Type B pancreatic cell (in vitro differentiated cells): ENCODE results near the gene IL1B. TPM values are rescaled to one million over a fixed set of nuclear protein-coding genes. Genes with fewer than 3 reads are reported as not detected.

ENCODE experiments used
- DNase-seq: peaks from one replicate; pipeline ENCODE4 v3.0.0; 2021; ENCODE audit warnings: mixed read lengths; ENCODE audit not compliant: unreplicated experiment; ENCODE audit errors: extremely low spot score
- H3K27ac Mint-ChIP-seq: 2 replicates; pipeline ENCODE4 v1.8.0; 2021; ENCODE audit warnings: mild to moderate bottlenecking, mixed read lengths
- H3K27me3 Mint-ChIP-seq: 2 replicates; pipeline ENCODE4 v1.8.0; 2021; ENCODE audit warnings: mixed read lengths
- H3K36me3 Mint-ChIP-seq: 2 replicates; pipeline ENCODE4 v1.8.0; 2021; ENCODE audit warnings: mixed read lengths
- H3K4me1 Mint-ChIP-seq: one replicate; pipeline ENCODE4 v1.8.0; 2021; ENCODE audit warnings: mixed read lengths; ENCODE audit not compliant: unreplicated experiment
- H3K4me3 Mint-ChIP-seq: 2 replicates; pipeline ENCODE4 v1.8.0; 2021; ENCODE audit warnings: mild to moderate bottlenecking, mixed read lengths
- H3K9me3 Mint-ChIP-seq: 2 replicates; pipeline ENCODE4 v1.8.0; 2021; ENCODE audit warnings: mixed read lengths
- total RNA-seq: library from RNA; stranded (reverse); gene quantifications from 2 replicates; pipeline ENCODE4 v1.2.1, GENCODE V29; 2021; ENCODE audit warnings: low replicate concordance
- TF ChIP-seq, protein P1 (sequence below): fragments of 200-600 bp; sonication (generic); conservative IDR thresholded peaks from 2 replicates; pipeline ENCODE4 v1.5.0; 2021; ENCODE audit warnings: antibody characterized with exemption, mild to moderate bottlenecking

The IL1B gene
- total RNA-seq, 1 donor from 2014 or later = 0.46 TPM

- DNase-seq = no peak
- Mint-ChIP-seq H3K4me3 (no peak overlapping the region), H3K36me3 (peaks cover 4% of the 10 kb centered on the region), H3K27me3 (peaks cover 20% of the 10 kb centered on the region), H3K9me3 (no peaks in the 10 kb centered on the region), H3K4me1 (peaks cover 13% of the 10 kb centered on the region), H3K27ac (peak overlapping the region; percentile 19)
- TF ChIP-seq, protein P1, sequence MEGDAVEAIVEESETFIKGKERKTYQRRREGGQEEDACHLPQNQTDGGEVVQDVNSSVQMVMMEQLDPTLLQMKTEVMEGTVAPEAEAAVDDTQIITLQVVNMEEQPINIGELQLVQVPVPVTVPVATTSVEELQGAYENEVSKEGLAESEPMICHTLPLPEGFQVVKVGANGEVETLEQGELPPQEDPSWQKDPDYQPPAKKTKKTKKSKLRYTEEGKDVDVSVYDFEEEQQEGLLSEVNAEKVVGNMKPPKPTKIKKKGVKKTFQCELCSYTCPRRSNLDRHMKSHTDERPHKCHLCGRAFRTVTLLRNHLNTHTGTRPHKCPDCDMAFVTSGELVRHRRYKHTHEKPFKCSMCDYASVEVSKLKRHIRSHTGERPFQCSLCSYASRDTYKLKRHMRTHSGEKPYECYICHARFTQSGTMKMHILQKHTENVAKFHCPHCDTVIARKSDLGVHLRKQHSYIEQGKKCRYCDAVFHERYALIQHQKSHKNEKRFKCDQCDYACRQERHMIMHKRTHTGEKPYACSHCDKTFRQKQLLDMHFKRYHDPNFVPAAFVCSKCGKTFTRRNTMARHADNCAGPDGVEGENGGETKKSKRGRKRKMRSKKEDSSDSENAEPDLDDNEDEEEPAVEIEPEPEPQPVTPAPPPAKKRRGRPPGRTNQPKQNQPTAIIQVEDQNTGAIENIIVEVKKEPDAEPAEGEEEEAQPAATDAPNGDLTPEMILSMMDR = no peak
These were observed 17.5 kb downstream of the IL1B start for GRCh38 chr2:112819081-112819480.

DNA sequence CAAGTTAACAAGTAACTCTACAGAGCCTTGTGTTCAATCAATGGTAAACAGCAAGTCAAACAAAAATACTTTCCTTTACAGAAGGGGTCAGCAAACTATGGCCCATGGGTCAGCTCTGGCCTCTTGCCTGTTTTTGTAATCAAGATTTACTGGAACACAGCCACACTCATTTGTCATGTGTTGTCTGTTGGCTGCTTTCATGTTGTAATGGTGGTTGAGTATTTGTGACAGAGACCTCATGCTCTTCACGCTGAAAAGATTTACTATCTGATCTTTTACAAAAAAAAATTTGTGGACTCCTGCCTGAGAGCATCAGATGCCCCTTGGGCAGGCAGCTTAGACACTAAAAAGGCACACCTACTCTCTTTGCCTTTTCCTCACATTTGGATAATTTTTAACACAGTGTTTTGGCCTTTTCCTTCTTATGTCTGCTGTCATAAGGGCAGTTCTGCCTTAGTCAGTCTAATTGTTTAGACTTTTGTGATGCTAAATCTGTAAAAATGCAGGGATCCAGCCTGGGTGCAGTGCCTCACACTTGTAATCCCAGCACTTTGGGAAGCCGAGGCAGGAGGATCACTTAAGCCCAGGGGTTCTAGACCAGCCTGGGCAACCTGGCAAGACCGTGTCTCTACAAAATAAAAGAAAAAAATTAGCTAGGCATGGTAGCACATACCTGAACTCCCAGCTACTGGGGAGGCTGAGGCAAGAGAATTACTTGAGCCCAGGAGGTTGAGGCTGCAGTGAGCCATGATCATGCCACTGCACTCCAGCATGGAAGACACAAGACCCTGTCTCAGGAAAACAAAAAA lies 18.3 kb downstream of the IL1B start:
- Mint-ChIP-seq H3K4me1 (peaks cover 16% of the 10 kb centered on the region), H3K4me3 (no peak overlapping the region), H3K9me3 (peaks cover 3% of the 10 kb centered on the region), H3K27ac (peak overlapping the region; percentile 41), H3K27me3 (peaks cover 16% of the 10 kb centered on the region), H3K36me3 (peaks cover 3% of the 10 kb centered on the region)
- no peak for DNase-seq
- TF ChIP-seq, protein P1 = no peak

DNA sequence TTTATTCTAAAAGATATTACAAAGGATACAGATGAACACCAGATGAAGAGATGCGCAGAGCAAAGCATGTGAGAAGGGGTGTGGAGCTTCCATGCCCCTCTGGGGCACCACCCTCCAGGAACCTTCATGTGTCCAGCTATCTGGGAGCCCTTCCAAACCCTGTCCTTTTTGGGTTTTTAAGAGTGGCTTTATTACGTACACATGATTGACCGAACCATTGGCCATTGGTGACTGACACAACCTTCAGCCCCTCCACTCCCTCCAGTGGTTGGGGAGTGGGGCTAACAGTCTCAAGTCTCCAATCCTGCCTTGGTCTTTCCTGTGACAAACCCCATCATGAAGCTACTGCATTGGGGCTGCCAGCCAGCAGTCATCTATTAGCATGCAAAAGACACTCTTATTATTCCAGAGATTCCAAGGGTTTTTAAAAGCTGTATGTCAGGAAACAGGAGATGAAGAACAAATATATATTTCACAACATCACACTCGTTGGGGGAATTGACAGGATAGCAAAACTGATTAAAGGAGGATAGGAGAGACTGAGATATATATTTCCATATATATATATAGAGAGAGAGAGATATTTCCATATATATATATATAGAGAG lies 19.4 kb downstream of the IL1B start:
- TF ChIP-seq, protein P1 = no peak
- peaks cover 9% of the 10 kb centered on the region for H3K27me3 Mint-ChIP-seq

DNA sequence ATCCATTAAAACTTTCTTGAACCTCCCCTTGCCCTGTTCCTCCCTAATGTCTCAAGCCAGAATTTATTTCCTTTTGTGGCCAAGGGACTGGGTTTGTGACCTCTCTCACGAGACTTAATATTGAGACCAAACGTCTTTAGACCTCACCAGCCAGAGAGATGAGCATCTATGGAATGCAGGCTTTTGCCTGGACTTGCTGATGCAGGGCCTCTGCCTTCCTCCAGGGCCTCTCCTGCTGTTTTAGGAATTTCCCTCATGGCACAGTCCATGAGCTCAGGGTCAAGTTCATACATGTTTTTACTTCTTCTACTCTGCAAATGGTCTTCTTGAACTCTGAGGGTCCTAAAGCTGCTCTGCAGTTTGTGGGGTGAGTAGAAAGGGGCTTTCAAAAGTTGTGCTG lies 22.3 kb downstream of the IL1B start:
- DNase-seq = no peak
- H3K9me3 Mint-ChIP-seq = peaks cover 4% of the 10 kb centered on the region
- H3K36me3 Mint-ChIP-seq = no peaks in the 10 kb centered on the region
- TF ChIP-seq, protein P1 = peak; percentile 24
- H3K4me3 Mint-ChIP-seq = peak overlapping the region; percentile 16
- peak overlapping the region; percentile 64 for H3K27ac Mint-ChIP-seq
- H3K27me3 Mint-ChIP-seq = no peaks in the 10 kb centered on the region
- H3K4me1 Mint-ChIP-seq = peaks cover 43% of the 10 kb centered on the region

More for the DNA sequence above, 19.4 kb downstream of the IL1B start:
- no peaks in the 10 kb centered on the region for H3K36me3 Mint-ChIP-seq
- H3K4me3 Mint-ChIP-seq = no peak overlapping the region
- no peak overlapping the region for H3K27ac Mint-ChIP-seq
- peaks cover 27% of the 10 kb centered on the region for H3K4me1 Mint-ChIP-seq
- H3K9me3 Mint-ChIP-seq = peaks cover 4% of the 10 kb centered on the region
- DNase-seq = no peak

DNA sequence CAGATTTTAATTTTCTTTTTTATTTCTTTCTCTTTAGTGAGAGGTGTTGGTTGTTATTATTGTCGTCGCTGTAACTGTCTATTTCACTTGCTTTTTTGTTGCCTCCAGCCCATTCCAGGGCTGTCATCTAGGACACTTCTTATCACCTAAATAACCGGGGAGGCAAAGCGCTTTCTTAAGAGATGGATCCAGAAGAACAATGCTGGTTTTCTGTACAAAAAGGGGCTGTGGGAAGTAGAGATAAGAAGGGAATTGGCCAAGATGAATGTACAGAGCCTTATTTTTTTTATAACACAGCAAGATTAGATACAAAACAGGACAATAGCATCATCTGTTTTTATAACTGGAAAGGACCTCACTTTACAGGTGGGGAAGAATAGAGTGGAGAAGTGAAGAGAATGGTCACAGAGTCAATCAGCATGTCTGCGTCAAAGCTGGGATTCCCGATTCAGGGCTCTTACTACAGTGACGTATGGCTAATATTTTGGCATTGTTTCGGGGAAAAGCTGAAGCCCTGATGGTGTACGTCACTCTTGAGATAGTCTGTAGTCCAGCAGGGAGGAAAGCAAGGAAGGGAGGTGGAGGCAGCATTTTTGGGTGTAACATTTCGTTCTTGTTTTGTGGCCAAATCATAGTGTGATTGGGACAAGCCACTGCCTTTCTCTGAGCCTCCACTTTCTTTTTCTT lies 23.2 kb downstream of the IL1B start:
- Mint-ChIP-seq H3K9me3 (peaks cover 4% of the 10 kb centered on the region), H3K27me3 (no peaks in the 10 kb centered on the region), H3K4me3 (peak overlapping the region; percentile 21), H3K27ac (peak overlapping the region; percentile 7), H3K4me1 (peaks cover 42% of the 10 kb centered on the region), H3K36me3 (no peaks in the 10 kb centered on the region)
- DNase-seq = no peak
- TF ChIP-seq, protein P1 = no peak
